ENCODE data around the gene IL25.

- TF ChIP-seq CTCF (IDR thresholded peaks at IDR 0.05) (peak in 1 of 5 experiments; percentile 16), POLR2A (IDR thresholded peaks at IDR 0.05) (peak; percentile 37)
Observed at GRCh38 chr14:23352506-23353432, 19.8 kb upstream of the IL25 start, which contains the start of gene SLC22A17.
